IMR-90 (cell line): ENCODE results near the gene ITGB5. TPM values are rescaled to one million over a fixed set of nuclear protein-coding genes. Genes with fewer than 3 reads are reported as not detected.

Experiments
- ATAC-seq: fragments of 200-7000 bp; cut with Tn5 transposase; 2 replicates; pipeline ENCODE4 v1.9.1; 2020; ENCODE audit warnings: low read depth, mild to moderate bottlenecking, moderate library complexity
- BruUV-seq: library from RNA; stranded (reverse); fragments of 400-500 nt; replicated peaks from 2 replicates; lab custom pipeline; 2021; lab: Mats Ljungman, UMichigan
- CTCF ChIA-PET: fragments of 300-600 bp; formaldehyde crosslinking; extraction: SDS; loops from one replicate; lab custom pipeline; 2021; ENCODE audit warnings: antibody characterized with exemption; lab: Yijun Ruan, JAX
- POLR2A ChIA-PET: fragments of 300-600 bp; sonication (Branson Sonifier 250); formaldehyde crosslinking; loops from one replicate; lab custom pipeline; 2022; ENCODE audit warnings: antibody characterized with exemption; ENCODE audit not compliant: unreplicated experiment; lab: Charles Lee
- DNase-seq: peaks from one replicate; pipeline ENCODE4 v3.0.0; 2013
- H2AFZ ChIP-seq: replicated peaks from 2 replicates; pipeline ENCODE3; 2013; ENCODE audit warnings: low read length, mild to moderate bottlenecking; ENCODE audit not compliant: poor library complexity
- H2AK5ac ChIP-seq: 2 replicates; pipeline ENCODE4 v1.6.1; 2013; ENCODE audit warnings: low read depth, low read length, inconsistent platforms
- H2AK9ac ChIP-seq: replicated peaks from 2 replicates; pipeline ENCODE3; 2013; ENCODE audit warnings: mild to moderate bottlenecking, low read depth, low read length, moderate library complexity; ENCODE audit not compliant: poor library complexity
- H2BK120ac ChIP-seq: 2 replicates; pipeline ENCODE4 v1.6.1; 2013; ENCODE audit warnings: low read depth, low read length, inconsistent platforms
- H2BK15ac ChIP-seq: 3 replicates; pipeline ENCODE4 v1.6.1; 2013; ENCODE audit warnings: low read depth, low read length, inconsistent platforms
- H2BK20ac ChIP-seq: 2 replicates; pipeline ENCODE4 v1.6.1; 2013; ENCODE audit warnings: low read depth, mild to moderate bottlenecking, inconsistent platforms, low read length, moderate library complexity
- H2BK5ac ChIP-seq: 2 replicates; pipeline ENCODE4 v1.6.1; 2013; ENCODE audit warnings: mild to moderate bottlenecking, low read depth, low read length, inconsistent platforms; ENCODE audit not compliant: poor library complexity, severe bottlenecking
- H3K14ac ChIP-seq: replicated peaks from 2 replicates; pipeline ENCODE4 v1.6.1; 2013; ENCODE audit warnings: low read depth, low read length, inconsistent platforms
- H3K18ac ChIP-seq: 2 replicates; pipeline ENCODE4 v1.6.1; 2013; ENCODE audit warnings: low read depth, low read length, control low read depth
- H3K23ac ChIP-seq: 2 replicates; pipeline ENCODE4 v1.6.1; 2013; ENCODE audit warnings: low read depth, low read length, inconsistent platforms
- H3K27ac ChIP-seq: 2 replicates; pipeline ENCODE4 v1.5.1; 2013; ENCODE audit warnings: mild to moderate bottlenecking, control low read depth, low read length; ENCODE audit not compliant: insufficient read depth
- H3K27me3 ChIP-seq: 2 replicates; pipeline ENCODE4 v1.6.1; 2013; ENCODE audit warnings: low read length; ENCODE audit not compliant: control insufficient read depth, insufficient read depth
- H3K36me3 ChIP-seq: 2 replicates; pipeline ENCODE4 v1.6.1; 2013; ENCODE audit warnings: low read length, mixed read lengths; ENCODE audit not compliant: control insufficient read depth, insufficient read depth
- H3K4ac ChIP-seq: 2 replicates; pipeline ENCODE4 v1.6.1; 2013; ENCODE audit warnings: low read depth, low read length, inconsistent platforms
- H3K4me1 ChIP-seq: 2 replicates; pipeline ENCODE4 v1.6.1; 2013; ENCODE audit warnings: low read length, mixed read lengths; ENCODE audit not compliant: control insufficient read depth, insufficient read depth
- H3K4me2 ChIP-seq: 2 replicates; pipeline ENCODE4 v1.6.1; 2013; ENCODE audit warnings: low read depth, mild to moderate bottlenecking, control low read depth, low read length, moderate library complexity
- H3K4me3 ChIP-seq: 2 replicates; pipeline ENCODE4 v1.5.1; 2013; ENCODE audit warnings: low read depth, mild to moderate bottlenecking, control low read depth, low read length, moderate library complexity; ENCODE audit not compliant: insufficient read depth
- H3K56ac ChIP-seq: 2 replicates; pipeline ENCODE4 v1.6.1; 2013; ENCODE audit warnings: low read length, inconsistent platforms; ENCODE audit not compliant: insufficient read depth; ENCODE audit errors: extremely low read depth
- H3K79me1 ChIP-seq, 2 experiments: 2 replicates each; pipeline ENCODE4 v1.6.1; 2013; ENCODE audit warnings: low read length in 2 of 2, inconsistent platforms in 1 of 2, low read depth in 1 of 2
- H3K9ac ChIP-seq: 2 replicates; pipeline ENCODE4 v1.6.1; 2013; ENCODE audit warnings: low read depth, low read length, control low read depth
- H3K9me1 ChIP-seq: 2 replicates; pipeline ENCODE4 v1.6.1; 2013; ENCODE audit warnings: low read length, inconsistent platforms; ENCODE audit not compliant: insufficient read depth
- H3K9me3 ChIP-seq: 2 replicates; pipeline ENCODE4 v1.6.1; 2013; ENCODE audit warnings: low read length; ENCODE audit not compliant: control insufficient read depth, insufficient read depth
- H4K20me1 ChIP-seq: 2 replicates; pipeline ENCODE4 v1.6.1; 2013; ENCODE audit warnings: low read length, inconsistent platforms; ENCODE audit not compliant: insufficient read depth
- H4K5ac ChIP-seq: 2 replicates; pipeline ENCODE4 v1.6.1; 2013; ENCODE audit warnings: mild to moderate bottlenecking, low read depth, low read length, control low read depth
- H4K8ac ChIP-seq, 2 experiments: 2 replicates each; pipeline ENCODE4 v1.6.1; 2013; ENCODE audit warnings: low read depth in 2 of 2, low read length in 2 of 2, control low read depth in 1 of 2, inconsistent platforms in 1 of 2
- H4K91ac ChIP-seq: 2 replicates; pipeline ENCODE4 v1.6.1; 2013; ENCODE audit warnings: low read depth, low read length, inconsistent platforms; ENCODE audit not compliant: insufficient read depth
- CEBPB ChIP-seq: IDR thresholded peaks from 2 replicates; pipeline ENCODE4 v1.6.1; 2012; ENCODE audit warnings: low read depth, low read length, improper control_type of control experiment
- FOS ChIP-seq: fragments of 150-350 bp; IDR thresholded peaks from 2 replicates; pipeline ENCODE4 v1.6.1; 2016; ENCODE audit warnings: low read depth, low read length
- MXI1 ChIP-seq: IDR thresholded peaks from 2 replicates; pipeline ENCODE4 v1.6.1; 2012; ENCODE audit warnings: low read depth, mild to moderate bottlenecking, low read length, moderate library complexity, borderline replicate concordance
- NFE2L2 ChIP-seq: fragments of 150-350 bp; IDR thresholded peaks from 2 replicates; pipeline ENCODE4 v1.6.1; 2016; ENCODE audit warnings: low read depth, mild to moderate bottlenecking, low read length
- RAD21 ChIP-seq: IDR thresholded peaks from 2 replicates; pipeline ENCODE4 v1.6.1; 2012; ENCODE audit warnings: low read length, improper control_type of control experiment
- WGBS, 2 experiments: methylation state at CpG; one replicate each; pipeline versions ENCODE4 v1.1.5 to v1.1.7; 2013; ENCODE audit warnings: missing lambda C conversion rate in 2 of 2; ENCODE audit not compliant: insufficient read length in 1 of 2; ENCODE audit errors: extremely low coverage in 2 of 2; 5-methylcytosine and 5-hydroxymethylcytosine counted together
- dilution Hi-C: fragments of 300-500 bp; cut with HindIII; formaldehyde crosslinking; loops from one replicate; pipeline ENCODE4 v1.14.3; 2018; ENCODE audit warnings: low sequenced_read_pairs; ENCODE audit not compliant: unreplicated experiment
- in situ Hi-C: fragments of 300-500 bp; cut with MboI; formaldehyde crosslinking; loops from 3 replicates; pipeline ENCODE4 v1.14.3; 2019; ENCODE audit warnings: low sequenced_read_pairs, inconsistent platforms, mixed read lengths
- intact Hi-C: fragments of 100-400 bp; cut with micrococcal nuclease; formaldehyde crosslinking; loops from 2 replicates; pipeline ENCODE4 v1.10.0; 2022
- polyA plus RNA-seq, 3 experiments: library from polyadenylated mRNA; depleted of rRNA; stranded (reverse); fragments of >200 nt; gene quantifications; 2 replicates each; pipeline ENCODE4 v1.2.3, GENCODE V29; 2012; ENCODE audit warnings: low replicate concordance in 1 of 3
- total RNA-seq: library from RNA; depleted of rRNA; stranded (reverse); fragments of >200 nt; gene quantifications from 2 replicates; pipeline ENCODE4 v1.2.3, GENCODE V29; 2012
- TF ChIP-seq, protein P1 (sequence below): conservative IDR thresholded peaks from 2 replicates; pipeline ENCODE4 v1.5.1; 2012; ENCODE audit warnings: mild to moderate bottlenecking, low read depth, low read length, improper control_type of control experiment
- TF ChIP-seq, protein P2 (sequence below): fragments of 150-350 bp; IDR thresholded peaks from 2 replicates; pipeline ENCODE4 v1.6.1; 2017; ENCODE audit warnings: mild to moderate bottlenecking, antibody characterized with exemption, low read length, low read depth

ITGB5 gene
- total and polyA plus RNA-seq, 2 of the 4 experiments (the other 2 are of a cell fraction), result 85.0 to 101 TPM

DNA sequence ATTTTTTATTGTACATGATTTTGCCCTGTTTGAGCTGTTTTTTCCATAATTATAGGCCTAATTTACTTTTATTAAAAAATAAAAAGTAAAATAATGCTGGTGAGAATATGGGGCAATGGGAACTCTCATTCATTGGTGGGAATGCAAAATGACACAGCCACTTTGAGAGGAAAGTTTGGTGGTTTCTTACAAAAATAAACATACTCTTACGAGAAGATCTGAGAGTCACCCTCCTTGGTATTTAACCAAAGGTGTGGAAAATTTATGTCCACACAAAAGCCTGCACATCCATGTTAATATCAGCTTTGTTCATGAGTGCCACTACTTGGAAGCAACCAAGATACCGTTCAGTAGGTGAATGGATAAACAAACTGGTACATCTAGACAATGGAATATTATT lies 37.6 kb upstream of the ITGB5 start:
- BruUV-seq, result no TSS peak
- no CpG with 5 or more reads among the region's 2 CpGs for WGBS, 2 experiments
- CTCF ChIA-PET, result interaction anchor here (1.1 kb wide), 1 partner anchor 18 kb away, joined by 3 read pairs; no protein-coding TSS in a partner anchor

More for the DNA sequence above, 37.6 kb upstream of the ITGB5 start:
- no peak overlapping the region for H2BK20ac ChIP-seq
- 0 out of 2 replicates have a peak, but pooled peaks cover 4% of the 10 kb centered on the region for H4K20me1 ChIP-seq
- H2AK9ac ChIP-seq, result no peak overlapping the region
- no peaks in the 10 kb centered on the region for H3K36me3 ChIP-seq
- no peaks in the 10 kb centered on the region for H3K9me3 ChIP-seq
- no peak overlapping the region for H3K4me2 ChIP-seq
- no peak overlapping the region for H3K4ac ChIP-seq
- H3K9ac ChIP-seq, result no peak overlapping the region
- no peak overlapping the region for H3K18ac ChIP-seq
- H3K4me3 ChIP-seq, result no peak overlapping the region
- H4K8ac ChIP-seq, result no peak overlapping the region
- H4K5ac ChIP-seq, result no peak overlapping the region
- H3K23ac ChIP-seq, result no peak overlapping the region
- H3K4me1 ChIP-seq, result peaks cover 2% of the 10 kb centered on the region
- no peak overlapping the region for H3K27ac ChIP-seq
- no peaks in the 10 kb centered on the region for H3K79me1 ChIP-seq
- in situ Hi-C loops, result loop anchor here (10.0 kb wide), 1 partner anchor 660 kb away; no protein-coding TSS in a partner anchor
- ATAC-seq, result peak; percentile 33; the same call in 1 of the 2 replicates
- H2BK5ac ChIP-seq, result no peak overlapping the region
- POLR2A ChIA-PET, result no interaction called here
- H3K14ac ChIP-seq, result no peak overlapping the region
- no peak overlapping the region for H2AFZ ChIP-seq
- intact Hi-C loops, result loop anchor here (5.0 to 10.0 kb wide), 3 partner anchors 128 to 513 kb away; no protein-coding TSS in a partner anchor
- 0 out of 2 replicates have a peak, but pooled peaks have one; percentile 41 for TF ChIP-seq CEBPB
- TF ChIP-seq FOS, result no peak
- no peak for TF ChIP-seq RAD21
- TF ChIP-seq, protein P1, sequence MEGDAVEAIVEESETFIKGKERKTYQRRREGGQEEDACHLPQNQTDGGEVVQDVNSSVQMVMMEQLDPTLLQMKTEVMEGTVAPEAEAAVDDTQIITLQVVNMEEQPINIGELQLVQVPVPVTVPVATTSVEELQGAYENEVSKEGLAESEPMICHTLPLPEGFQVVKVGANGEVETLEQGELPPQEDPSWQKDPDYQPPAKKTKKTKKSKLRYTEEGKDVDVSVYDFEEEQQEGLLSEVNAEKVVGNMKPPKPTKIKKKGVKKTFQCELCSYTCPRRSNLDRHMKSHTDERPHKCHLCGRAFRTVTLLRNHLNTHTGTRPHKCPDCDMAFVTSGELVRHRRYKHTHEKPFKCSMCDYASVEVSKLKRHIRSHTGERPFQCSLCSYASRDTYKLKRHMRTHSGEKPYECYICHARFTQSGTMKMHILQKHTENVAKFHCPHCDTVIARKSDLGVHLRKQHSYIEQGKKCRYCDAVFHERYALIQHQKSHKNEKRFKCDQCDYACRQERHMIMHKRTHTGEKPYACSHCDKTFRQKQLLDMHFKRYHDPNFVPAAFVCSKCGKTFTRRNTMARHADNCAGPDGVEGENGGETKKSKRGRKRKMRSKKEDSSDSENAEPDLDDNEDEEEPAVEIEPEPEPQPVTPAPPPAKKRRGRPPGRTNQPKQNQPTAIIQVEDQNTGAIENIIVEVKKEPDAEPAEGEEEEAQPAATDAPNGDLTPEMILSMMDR, result no peak
- no peak for TF ChIP-seq MXI1
- TF ChIP-seq, protein P2, sequence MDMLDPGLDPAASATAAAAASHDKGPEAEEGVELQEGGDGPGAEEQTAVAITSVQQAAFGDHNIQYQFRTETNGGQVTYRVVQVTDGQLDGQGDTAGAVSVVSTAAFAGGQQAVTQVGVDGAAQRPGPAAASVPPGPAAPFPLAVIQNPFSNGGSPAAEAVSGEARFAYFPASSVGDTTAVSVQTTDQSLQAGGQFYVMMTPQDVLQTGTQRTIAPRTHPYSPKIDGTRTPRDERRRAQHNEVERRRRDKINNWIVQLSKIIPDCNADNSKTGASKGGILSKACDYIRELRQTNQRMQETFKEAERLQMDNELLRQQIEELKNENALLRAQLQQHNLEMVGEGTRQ, result no peak
- TF ChIP-seq NFE2L2, result peak; percentile 37
- H3K9me1 ChIP-seq, result peaks cover 4% of the 10 kb centered on the region; the same call in 1 of the 2 replicates
- dilution Hi-C loops, result no loop called here
- H2BK120ac ChIP-seq, result no peak overlapping the region
- peaks cover 13% of the 10 kb centered on the region for H3K27me3 ChIP-seq
- DNase-seq, result peak; percentile 62
- H2AK5ac ChIP-seq, result no peak overlapping the region
- no peak overlapping the region for H3K56ac ChIP-seq
- H4K91ac ChIP-seq, result no peak overlapping the region
- H2BK15ac ChIP-seq, result no peak overlapping the region
